Epithelial cell of alveolus of lung (primary cell): Measurements from ENCODE around the gene C6orf118. TPM values are rescaled to one million over a fixed set of nuclear protein-coding genes. Genes with fewer than 3 reads are reported as not detected.

Experiments used
- total RNA-seq: library from RNA; depleted of rRNA; stranded (reverse); fragments of >200 nt; gene quantifications from 2 replicates; pipeline ENCODE4 v1.2.1, GENCODE V29; 2015

The C6orf118 gene
- not detected in 2 replicates for total RNA-seq

DNA sequence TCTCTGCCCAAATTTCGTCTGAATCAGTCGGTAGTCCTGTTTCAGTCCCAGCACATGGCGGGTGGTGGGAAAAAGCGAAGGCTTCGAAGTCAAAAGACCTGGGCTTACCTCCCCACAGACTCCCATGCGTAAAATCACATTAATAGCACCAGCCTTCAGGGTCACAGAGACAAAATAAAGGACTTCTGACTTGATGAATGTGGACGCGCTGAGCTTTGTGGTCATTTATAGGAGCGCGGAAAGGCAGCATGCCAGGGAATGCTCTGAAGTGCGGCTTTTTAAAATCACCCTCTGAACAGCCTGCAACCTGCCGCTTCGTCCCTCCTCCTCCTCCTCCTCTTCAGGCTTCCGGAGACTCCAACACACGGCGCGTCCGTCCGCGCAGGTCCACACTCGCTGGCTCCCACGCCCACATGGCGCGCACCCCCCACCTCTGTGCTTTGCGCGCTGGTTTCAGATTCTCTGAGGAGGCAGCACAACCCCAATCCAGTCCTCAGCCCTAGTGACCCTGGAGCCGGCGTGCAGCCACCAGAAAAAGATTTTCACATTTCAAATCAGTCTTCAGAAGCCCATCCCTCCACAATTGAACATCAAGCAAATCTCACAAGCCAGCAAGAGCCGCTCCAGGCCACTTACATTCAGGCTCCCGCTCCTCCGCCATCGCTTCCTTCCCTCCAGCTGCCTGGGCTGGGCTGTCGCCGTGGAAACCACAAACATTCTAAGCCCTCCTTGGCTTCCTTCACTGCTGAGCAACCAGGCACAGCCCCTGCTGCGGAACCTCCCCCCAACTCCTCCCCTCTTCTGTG is at the start of gene C6orf118:
Gene C6orf118, minus strand, starts transcription at position 680 of the 806 bp plus-strand sequence. Its CDS starts 19 bp downstream, at position 661.

